ENCODE measurements around the gene SNTN.
"Not testable (repeated sequence)": the region's sequence is repeated elsewhere in the genome, so short reads cannot be mapped to it uniquely, and the experiment has no call there.

The SNTN gene

DNA sequence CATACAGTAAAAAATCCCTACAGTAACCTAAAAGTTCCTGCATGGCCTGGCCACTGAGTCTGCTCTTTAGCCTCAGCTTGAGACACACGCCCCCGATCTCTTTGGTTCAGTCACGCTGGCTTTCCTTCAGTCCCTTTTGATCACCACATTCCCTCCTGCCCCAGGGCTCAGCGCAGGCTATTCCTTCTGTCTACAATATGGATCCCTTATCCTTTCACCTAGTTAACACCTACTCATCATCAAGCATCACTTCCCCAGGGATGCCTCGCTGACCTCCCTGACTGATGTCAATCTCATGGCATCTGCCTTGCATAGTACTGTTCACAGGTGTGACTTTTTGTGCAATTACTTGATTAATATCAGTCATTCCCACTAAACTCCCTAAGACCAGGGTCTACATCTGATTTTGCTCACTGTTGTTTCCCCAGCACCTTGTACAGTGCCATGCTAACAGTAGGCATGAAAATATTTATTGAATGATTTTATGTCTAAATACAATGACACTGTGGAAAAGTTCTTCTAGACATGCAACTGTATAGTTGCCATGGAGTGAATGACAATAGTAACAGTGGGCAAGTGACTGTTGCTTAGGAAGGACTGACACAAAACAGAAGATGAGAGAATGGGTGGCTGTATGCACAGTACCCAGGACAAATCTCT, at the start of gene SNTN:
Gene SNTN, plus strand, starts transcription at position 610 of the 660 bp plus-strand sequence. Its CDS starts 13 bp downstream, at position 623.
- DNase-seq: no peak

DNA sequence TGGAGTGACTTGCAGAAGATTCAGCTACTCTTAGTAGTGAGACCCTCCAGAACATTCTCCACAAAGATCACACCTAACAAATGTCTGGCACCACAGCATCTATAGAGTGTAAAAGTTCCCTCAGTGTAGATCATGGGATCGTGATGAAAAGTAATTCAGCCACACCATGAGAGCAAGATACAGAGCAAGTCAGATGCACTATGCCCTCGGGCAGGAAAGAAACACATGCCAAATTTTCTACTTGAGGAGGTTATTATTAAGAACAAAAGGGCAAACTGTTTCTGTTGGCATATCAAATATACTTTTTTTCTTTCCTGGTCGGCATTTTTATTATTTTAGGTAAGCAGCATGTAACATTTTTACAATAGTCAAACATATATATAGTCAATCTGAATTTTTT, 44.8 kb upstream of the SNTN start:
- no peak for DNase-seq

DNA sequence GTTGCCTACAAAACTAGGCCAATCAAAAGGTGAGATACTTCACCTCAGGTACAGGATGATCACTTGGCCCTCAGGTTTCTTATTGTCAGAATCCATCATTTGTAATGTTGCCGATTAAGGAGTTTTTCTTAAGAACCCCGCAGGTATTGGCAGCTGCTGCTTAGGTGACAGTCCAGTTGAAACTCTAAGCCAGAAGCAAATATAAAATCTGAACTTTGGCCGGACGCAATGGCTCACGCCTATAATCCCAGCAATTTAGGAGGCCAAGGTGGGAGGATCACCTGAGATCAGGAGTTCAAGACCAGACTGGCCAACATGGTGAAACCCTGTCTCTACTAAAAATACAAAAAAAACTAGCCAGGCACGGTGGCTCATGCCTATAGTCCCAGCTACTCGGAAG, 43.1 kb upstream of the SNTN start:
- no peak for DNase-seq

DNA sequence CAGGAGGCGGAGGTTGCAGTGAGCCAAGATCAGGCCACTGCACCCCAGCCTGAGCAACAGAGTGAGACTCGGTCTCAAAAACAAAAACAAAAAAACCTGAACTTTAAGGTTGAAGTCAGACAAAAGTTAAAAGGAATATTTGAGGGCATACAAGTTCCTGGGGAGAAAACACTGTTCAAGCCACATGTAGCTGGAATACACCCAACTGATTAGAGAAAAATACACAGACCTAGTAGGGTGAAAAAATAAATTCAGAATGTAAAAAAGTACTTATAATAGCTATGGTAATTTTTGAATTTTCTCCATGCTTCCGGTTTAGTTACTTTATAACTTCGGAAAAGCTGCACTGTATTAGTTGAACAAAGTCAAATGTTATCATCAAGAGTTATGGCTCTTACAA, 42.6 kb upstream of the SNTN start:
- DNase-seq: no peak

DNA sequence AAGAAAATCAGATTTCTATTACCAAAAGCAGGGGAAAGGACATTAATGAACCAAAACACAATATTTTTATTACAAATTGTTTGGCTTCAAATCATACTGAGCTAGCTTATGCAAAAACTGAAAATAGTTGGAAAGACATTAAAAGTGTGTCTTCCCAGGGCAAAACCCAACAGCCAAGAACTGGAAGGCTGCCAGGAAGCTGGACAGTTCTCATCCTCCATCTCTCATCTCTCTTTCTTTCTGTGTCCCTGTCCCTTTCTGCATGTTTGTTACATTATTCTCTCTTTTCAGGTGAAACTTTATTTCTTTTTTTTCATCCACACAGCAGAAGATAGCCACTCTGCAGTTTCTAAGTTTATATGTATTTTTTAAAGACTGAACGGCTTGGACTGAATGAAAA, 41.1 kb upstream of the SNTN start:
- no peak for DNase-seq

DNA sequence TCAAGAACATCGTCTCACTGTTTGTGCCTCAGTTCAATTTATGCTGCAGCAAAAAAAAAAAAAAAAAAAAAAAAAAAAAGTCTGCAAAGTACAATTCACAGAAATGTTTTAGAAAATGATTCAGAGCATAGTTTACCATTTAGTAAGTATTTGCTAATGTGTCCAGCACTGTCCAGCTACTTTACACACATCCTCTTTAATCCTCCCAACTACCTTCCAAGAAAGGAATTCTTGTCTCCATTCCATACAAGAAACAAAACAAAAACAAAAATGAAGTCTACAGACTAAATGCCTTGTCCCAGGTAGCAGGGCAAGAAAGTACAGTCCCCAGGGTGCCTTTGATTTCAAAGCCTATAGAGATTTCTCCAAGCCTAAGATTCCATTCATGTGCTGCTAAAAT, 38.9 kb upstream of the SNTN start:
- DNase-seq: no peak

DNA sequence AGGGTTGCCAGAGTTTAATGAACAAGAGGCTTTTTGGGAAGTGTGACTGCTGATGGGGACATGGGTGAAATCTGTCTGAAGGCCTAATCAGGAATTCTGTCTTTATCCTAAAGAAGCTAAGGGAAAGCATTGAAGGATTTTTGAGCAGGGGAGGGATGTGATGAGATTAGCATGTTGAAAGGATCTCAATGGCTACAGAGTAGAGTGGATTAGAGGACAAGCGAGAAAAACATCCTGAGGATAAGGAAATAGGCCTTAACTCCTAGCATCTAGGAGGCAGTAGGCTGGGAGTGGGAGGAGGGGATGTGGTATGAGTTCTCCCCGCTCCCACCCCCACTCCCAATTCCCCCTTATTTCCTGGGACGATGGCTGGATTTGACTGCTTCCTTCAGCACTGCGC, 35.1 kb upstream of the SNTN start:
- DNase-seq: no peak

DNA sequence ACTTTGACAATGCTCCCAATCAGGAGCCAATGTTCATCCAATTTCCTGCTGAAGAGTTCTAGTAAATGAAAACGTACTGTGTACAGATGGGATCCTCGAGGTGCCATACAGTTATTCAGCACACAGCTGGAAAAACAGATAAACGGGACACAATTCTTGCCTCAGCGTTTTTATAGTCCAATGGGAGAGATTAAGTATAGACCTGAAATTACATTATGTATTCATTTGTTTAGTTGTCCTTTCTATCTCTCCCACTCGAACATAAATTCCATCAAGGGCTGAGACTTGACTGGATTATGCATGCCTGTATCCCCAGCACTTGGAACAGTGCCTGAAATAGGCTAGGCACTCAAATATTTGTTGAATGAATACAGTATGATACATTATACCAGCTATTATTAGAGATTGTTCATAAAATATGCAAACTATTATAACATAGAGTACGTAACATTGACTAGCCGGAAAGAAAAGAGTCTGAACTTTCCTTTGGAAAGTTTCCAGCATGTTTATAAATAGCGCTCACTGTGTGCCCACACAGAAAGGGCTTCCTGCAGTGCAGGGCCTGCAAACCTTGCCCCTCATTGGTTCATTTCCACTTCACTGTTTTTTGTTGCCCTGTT, 27.4 kb upstream of the SNTN start:
- no peak for DNase-seq

DNA sequence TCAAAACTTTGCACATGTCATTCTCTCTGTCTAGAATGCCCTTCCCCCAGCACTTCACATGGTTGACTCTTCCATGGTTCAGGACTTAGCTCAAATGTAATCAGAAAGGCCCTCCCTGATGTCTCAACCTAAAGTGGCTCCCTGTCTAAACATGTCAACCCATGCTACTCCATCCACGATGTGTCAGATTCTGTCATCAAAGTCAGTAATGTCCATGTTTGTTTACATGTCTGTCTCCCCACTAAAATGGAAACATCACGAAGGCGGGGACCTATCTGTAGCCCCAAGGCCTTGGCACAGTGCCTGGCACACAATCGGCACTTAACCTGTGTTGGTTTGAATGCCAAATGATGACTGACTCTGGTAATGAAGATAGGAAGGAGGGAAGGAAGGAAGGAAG, 20.8 kb upstream of the SNTN start:
- no peak for DNase-seq

DNA sequence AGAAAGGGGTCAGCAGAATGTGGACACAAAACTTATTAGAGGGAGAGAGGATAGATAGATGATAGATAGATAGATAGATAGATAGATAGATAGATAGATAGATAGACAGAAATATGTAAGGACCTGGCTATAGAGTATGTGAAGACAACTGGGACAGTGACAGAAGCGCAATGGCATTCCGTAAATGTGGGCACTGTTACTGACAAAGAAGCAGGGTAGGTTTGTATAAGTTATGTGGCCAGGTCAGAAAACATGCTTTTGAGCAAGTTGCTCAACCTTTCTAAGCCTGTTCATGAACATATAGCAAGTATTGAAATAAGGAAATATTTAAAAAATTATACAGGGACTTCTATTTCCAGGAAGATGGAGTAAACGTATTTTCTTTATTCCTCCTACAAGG, 17.3 kb upstream of the SNTN start:
- DNase-seq: no peak

DNA sequence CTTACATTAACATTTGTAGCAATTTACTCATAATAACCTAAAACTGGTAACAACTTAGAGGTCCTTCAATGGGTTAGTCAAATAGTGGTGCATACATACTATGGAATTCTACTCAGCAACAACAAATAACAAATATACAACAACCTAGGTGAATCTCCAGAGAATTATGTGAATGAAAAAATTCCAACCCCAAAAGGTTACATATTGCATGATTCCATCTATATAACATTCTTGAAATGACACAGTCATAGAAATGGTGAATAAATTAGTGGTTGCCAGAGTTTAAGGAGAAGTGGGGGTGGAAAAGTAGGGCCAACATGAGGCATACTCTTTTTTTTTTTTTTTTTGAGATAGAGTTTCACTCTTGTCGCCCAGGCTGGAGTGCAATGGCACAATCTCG, 12.7 kb upstream of the SNTN start:
- no peak for DNase-seq

DNA sequence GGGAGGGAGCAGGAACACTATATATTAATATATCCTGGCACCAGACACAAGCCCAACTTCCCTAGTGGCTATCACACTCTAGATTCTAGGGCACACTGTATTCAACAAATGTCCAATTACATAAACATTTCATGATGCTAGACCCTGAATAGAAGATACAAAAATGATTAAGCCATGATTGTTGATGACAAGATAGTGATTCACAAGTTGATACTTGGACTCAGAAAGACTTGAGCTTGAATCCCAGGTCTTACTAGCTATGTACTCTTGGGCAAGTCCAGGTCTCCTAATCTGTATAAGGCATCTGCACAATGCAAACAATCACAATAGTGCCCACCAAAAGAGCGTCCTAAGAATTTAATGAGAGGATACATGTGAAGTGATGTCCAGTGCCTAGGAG, 10.0 kb upstream of the SNTN start:
- DNase-seq: no peak

DNA sequence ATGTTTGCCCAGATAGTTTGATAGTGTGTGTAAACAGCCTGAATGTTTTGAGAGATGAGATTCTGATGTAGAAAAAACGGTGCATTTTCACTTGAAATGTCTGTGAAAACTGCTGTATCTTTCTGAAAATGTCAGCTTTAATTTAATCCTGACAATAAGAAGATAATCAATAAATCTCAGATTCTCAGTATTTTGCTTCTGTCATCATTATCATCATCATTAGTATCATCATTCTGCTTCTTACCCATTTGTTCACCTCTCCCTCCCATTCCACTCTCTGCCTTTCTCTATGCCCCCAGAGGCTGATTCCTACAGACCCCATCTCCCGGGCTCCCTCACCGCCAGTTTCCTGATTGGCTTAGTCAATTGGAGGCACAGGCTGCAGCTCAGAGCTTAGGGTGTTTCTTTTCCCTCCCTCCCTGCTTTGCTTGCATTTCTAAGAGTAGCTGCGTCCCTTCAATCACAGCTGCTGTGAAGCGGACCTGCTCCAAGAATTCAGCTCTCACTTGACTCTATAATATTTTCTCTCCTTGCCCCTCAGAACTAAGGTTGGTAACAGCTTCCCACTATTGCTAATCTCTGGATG, 8.2 kb upstream of the SNTN start:
- DNase-seq: no peak

DNA sequence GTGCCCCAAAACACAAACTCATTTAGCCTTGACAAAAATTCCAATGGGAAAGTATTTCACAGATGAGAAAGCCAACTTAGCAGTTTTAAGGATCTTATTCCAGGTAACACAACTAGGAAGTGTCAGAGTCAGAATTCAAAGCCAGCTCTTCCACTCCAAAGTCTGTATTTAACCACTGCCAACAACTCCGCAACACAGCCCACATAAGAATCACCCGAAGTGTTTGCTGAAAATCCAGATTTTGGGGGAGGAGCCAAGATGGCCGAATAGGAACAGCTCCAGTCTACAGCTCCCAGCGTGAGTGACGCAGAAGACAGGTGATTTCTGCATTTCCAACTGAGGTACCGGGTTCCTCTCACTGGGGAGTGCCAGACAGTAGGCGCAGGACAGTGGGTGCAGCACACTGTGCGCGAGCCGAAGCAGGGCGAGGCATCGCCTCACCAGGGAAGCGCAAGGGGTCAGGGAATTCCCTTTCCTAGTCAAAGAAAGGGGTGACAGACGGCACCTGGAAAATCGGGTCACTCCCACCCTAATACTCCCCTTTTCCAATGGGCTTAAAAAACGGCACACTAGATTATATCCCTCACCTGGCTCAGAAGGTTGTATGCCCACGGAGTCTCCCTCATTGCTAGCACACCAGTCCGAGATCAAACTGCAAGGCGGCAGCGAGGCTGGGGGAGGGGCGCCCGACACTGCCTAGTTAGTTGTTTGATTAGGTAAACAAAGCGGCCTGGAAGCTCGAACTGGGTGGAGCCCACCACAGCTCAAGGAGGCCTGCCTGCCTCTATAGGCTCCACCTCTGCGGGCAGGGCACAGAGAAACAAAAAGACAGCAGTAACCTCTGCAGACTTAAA, 7.3 kb upstream of the SNTN start:
- DNase-seq: not testable (repeated sequence)

DNA sequence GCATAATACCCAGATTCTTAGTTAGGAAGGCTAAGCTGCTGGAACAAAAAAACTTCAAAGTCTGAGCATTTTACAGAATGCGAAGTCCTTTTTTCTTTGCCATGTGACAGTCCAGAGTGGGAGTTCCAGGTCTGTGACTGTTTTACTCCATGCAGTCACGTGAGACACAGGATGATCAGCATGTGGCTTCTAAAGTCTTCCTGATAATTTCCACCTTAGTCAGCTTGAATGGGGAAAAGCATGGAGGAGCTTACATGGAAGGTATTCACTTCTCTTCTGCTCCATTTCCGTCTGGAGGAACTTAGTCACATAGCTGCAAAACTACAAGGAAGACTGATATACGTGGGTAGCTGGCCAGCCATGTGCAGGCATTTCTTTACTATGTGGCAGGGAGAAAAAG, 1.7 kb downstream of the SNTN start:
- DNase-seq: no peak

DNA sequence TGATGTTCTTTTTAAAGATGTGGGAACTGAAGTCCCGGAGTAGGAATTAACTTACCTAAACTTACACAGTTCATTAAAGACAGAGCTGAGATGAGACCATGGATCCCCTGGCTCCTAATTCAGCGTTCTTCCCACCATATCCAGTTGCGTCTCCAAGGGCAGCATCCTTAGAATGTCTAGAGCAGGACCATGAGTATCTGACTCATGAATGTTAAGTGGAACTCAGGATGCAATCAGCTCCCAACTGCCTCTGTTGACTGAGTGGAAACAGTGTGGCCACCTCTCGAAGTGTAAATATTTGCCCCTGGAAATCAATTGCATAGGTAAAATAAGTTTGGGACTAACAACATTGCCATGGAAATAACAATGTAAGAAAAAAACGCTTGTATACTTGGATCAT, 2.5 kb downstream of the SNTN start:
- DNase-seq: no peak

DNA sequence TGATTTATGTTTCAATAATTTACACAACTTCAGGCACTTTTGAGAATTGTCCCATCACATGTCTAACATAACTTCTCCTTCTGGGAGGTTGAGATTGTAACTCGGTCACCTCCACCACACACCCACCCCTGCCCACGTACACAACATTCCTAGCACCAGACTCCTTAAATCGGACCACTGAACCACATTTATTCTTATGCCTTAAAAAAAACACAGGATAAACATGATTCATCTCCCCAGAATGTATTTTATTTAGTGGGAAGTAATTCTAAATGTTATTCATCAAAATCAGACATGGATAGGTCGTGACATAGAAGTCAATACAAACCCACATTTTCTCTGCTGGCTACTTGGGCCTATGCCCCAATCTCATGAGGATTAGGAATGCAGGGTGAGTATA, 3.0 kb downstream of the SNTN start:
- DNase-seq: no peak

DNA sequence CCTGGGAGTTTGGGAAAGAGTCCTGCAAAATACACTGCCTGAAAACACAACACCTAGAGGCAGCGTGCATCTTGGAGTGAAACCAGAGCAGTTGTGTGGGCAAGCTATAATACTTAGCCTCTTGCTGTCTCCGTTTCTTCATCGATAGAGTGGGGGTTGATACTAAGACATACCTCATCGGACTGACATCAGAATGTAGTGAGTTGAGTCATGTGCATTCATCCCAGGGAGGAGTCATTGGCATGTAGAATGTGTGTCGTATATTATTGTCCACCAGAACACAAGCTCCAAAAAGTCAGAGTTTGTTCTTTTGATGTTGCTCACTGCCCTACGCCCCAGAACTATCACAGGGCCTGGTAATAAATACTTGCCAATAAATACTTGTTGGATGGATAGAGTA, 4.3 kb downstream of the SNTN start:
- no peak for DNase-seq

DNA sequence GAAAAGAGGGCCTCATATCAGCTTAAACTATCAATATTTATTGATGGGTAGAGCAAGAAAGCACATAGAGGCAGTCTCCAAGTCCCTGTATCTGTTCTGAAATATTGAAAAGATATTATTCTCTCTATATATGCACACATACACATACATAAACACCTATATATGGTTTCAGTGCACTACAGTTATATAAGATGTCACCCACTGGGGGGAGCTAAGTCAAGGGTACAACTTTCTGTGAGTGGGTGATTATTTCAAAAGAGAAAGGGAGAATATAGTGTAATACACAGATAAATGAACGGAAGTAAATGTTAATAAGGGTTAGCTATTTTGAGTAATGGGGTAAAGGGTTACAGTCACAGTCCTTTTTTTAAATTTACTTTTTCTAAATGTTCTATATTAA, 8.8 kb downstream of the SNTN start:
- no peak for DNase-seq

DNA sequence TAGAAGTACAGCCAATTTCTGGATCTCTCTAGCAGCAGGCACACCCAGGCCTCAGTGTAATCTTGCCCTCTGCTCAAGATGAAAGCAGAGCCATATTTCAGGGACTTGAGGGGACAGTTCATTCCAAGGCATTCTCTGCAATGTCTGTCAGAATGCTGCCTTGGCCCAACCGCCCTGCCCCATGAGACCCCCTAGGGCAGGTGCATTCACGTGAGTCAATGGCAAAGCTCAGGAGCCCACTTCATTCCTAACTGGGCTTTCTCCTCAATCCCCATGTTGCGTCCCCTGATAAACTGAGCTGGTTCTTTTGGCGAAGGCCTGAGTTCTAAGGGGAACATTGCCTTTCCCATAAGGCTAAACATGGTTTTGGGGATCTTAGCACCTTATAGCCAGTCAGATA, 9.5 kb downstream of the SNTN start:
- no peak for DNase-seq

DNA sequence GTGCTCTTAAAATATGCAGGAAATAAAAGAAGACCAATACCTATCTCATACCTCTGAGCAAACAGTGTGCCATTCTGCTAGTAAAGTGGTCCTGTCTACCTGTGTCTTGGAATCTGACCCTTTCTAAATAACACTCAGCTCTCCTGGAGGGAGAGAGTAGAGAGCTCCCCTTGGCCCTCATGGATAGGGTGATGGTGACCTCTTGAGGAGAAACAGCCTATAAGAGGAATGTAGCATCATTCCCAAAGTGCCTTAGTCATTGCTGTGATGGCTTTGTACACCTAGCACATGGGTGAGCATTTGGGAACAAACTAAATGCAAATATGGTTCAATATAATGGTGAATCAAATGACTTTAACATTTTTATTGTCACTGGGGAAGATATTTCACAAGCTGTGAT, 10.0 kb downstream of the SNTN start:
- DNase-seq: no peak

DNA sequence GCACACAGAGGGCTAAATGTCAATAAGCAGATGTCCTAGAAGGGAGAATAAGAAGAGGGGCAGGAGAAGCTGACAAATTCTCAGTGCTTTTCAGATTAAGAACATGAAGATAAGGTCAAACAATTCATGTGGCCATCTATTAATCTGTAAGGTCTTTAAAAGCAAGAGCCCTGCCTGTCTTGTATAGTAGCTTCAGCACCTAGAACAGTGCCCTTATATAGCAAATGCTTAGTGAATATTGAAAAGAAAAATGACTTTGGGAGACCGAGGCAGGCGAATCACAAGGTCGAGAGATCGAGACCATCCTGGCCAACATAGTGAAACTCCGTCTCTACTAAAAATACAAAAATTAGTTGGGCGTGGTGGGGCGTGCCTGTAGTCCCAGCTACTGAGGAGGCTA, 18.1 kb downstream of the SNTN start:
- DNase-seq: no peak

DNA sequence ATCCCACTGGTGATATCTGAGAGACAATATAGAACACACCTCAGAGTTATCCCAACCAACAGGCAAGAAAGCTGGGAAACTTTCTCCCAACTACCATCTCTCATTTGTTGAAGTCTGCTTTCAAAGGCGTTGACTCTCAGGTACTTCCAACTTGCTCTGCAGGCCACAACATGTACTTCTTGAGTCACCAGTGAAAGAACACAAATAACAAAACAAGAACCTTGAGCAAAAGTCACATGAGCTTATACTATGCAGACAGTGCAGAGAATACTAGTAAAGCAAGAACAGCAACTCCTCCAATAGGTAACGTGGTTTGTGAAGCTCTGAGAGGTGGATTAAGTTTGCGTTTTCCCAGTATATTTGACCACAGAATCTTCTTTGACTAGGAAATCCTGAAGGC, 20.6 kb downstream of the SNTN start:
- no peak for DNase-seq

DNA sequence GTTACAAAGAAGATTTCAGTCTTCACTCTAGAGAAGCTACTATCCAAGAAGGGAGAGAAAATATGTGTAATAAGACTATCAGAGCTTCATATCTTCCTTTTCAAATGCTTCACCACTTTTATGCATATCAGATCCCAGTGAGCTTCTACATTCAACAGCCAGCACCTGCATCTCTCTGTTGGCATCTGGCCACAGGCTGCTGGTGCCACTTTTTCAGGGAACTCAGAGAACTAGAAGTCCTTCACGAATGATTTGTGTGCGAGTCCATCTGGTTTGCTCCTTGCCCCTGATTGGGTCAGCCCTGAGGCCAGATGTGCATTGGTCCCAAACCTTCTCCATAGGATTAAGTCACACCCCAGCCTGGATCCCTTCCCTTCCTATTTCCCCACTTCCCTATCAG, 22.1 kb downstream of the SNTN start:
- DNase-seq: no peak
